Uterus (tissue), 4 donors: Measurements from ENCODE around the gene PSAT1. TPM values are rescaled to one million over a fixed set of nuclear protein-coding genes. Genes with fewer than 3 reads are reported as not detected.

Experiments
- DNase-seq, 2 donors: peaks; one replicate each; pipeline ENCODE4 v3.0.0-alpha.2; 2019 to 2020
- H3K27ac ChIP-seq, 2 donors: fragments of 200-600 bp; sonication (generic); 1 replicate in 1 of 2; 2 replicates in 1 of 2; pipeline ENCODE4 v1.5.1; 2016 to 2018
- H3K27me3 ChIP-seq, 2 donors: fragments of 200-600 bp; sonication (generic); one replicate each; pipeline ENCODE4 v1.5.1; 2018 to 2019; ENCODE audit warnings: control low read depth in 1 of 2
- H3K36me3 ChIP-seq, 2 donors: fragments of 200-600 bp; sonication (generic); one replicate each; pipeline ENCODE4 v1.5.1; 2019; ENCODE audit warnings: control low read depth in 1 of 2
- H3K4me1 ChIP-seq, 2 donors: fragments of 200-600 bp; sonication (generic); one replicate each; pipeline ENCODE4 v1.5.1; 2018 to 2019; ENCODE audit warnings: control low read depth in 1 of 2
- H3K4me3 ChIP-seq, 2 donors: fragments of 200-600 bp; sonication (generic); 1 replicate in 1 of 2; 2 replicates in 1 of 2; pipeline ENCODE4 v1.5.1; 2018 to 2019; ENCODE audit warnings: mild to moderate bottlenecking in 1 of 2
- H3K9me3 ChIP-seq, 2 donors: fragments of 200-600 bp; sonication (generic); one replicate each; pipeline ENCODE4 v1.5.1; 2019; ENCODE audit warnings: control low read depth in 1 of 2
- POLR2A ChIP-seq, 2 donors: fragments of 450-650 bp; IDR thresholded peaks; one replicate each; pipeline ENCODE4 v1.6.1; 2016; ENCODE audit warnings: antibody characterized with exemption in 2 of 2, mild to moderate bottlenecking in 1 of 2, moderate library complexity in 1 of 2
- intact Hi-C: fragments of 100-400 bp; cut with DNase I; formaldehyde crosslinking; loops from one replicate; pipeline ENCODE4 v1.15.1; 2023; ENCODE audit warnings: low total_unique reads
- total RNA-seq, 4 donors: library from RNA; depleted of rRNA in 3 of 4; stranded (reverse); fragments of >200 nt in 3 of 4; gene quantifications; one replicate each; pipeline versions ENCODE4 v1.1.0 to v1.2.4, GENCODE V29; 2014 to 2023
- TF ChIP-seq, protein P1 (sequence below), 4 experiments: fragments of 200-600 bp in 2 of 4; fragments of 450-650 bp in 2 of 4; sonication (generic) in 2 of 4; IDR thresholded peaks; one replicate each; pipeline ENCODE4 v1.5.1; 2016 to 2019; ENCODE audit warnings: antibody characterized with exemption in 4 of 4, mild to moderate bottlenecking in 2 of 4, moderate library complexity in 1 of 4
- donor health status: DM: yes; HTN: yes; CAD: no.

PSAT1 gene
- total RNA-seq, 4 donors from 2014 or later: 0.29 to 33.3 (median 1.6) TPM; not detected in 1

DNA sequence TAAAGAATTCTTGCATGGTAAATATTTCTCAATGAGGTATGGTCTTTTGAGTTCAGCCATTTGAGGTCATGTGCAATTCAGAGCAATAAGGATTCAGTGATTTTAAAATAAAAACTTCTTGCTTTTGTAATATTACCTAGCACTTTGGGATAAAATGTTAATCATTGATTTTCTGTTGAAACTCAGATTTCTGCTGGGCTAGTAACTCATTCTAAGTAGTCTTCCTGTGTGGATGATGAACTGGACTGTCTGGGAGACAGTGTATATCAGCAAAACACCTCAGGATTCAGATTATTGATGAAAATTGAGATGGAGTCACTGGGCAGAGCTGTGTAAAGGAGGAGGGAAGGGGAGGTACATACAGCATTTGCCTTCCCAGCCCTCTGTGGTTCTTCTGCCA, 10.8 kb upstream of the PSAT1 start:
- no peaks in the 10 kb centered on the region for H3K27me3 ChIP-seq
- H3K27ac ChIP-seq: no peak overlapping the region
- TF ChIP-seq POLR2A (IDR thresholded peaks at IDR 0.05): no peak
- TF ChIP-seq, protein P1, sequence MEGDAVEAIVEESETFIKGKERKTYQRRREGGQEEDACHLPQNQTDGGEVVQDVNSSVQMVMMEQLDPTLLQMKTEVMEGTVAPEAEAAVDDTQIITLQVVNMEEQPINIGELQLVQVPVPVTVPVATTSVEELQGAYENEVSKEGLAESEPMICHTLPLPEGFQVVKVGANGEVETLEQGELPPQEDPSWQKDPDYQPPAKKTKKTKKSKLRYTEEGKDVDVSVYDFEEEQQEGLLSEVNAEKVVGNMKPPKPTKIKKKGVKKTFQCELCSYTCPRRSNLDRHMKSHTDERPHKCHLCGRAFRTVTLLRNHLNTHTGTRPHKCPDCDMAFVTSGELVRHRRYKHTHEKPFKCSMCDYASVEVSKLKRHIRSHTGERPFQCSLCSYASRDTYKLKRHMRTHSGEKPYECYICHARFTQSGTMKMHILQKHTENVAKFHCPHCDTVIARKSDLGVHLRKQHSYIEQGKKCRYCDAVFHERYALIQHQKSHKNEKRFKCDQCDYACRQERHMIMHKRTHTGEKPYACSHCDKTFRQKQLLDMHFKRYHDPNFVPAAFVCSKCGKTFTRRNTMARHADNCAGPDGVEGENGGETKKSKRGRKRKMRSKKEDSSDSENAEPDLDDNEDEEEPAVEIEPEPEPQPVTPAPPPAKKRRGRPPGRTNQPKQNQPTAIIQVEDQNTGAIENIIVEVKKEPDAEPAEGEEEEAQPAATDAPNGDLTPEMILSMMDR (IDR thresholded peaks at IDR 0.05): no peak
- H3K36me3 ChIP-seq: no peaks in the 10 kb centered on the region
- DNase-seq: no peak
- H3K4me3 ChIP-seq: no peak overlapping the region
- H3K9me3 ChIP-seq: no peaks in the 10 kb centered on the region
- intact Hi-C loops: no loop called here
- H3K4me1 ChIP-seq: no peaks in the 10 kb centered on the region

DNA sequence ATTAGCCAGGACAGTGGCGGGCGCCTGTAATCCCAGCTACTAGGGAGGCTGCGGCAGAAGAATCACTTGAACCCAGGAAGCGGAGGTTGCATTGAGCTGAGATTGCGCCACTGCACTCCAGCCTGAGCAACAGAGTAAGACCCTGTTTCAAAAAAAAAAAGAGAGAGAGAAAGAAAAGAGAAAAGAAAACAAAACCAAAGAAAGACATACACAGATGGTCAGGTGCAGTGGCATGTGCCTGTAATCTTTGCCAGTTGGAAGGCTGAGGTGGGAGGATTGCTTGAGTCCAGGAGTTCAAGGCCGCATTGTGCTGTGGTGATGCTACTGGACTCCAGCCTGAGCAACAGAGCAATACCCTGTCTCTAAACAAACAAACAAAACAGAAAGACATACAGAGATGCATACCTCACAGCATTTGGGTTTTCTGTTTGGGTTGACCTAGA, 10.0 kb upstream of the PSAT1 start:
- intact Hi-C loops: no loop called here
- no peaks in the 10 kb centered on the region for H3K36me3 ChIP-seq
- no peak overlapping the region for H3K27ac ChIP-seq
- H3K9me3 ChIP-seq: no peaks in the 10 kb centered on the region
- H3K4me3 ChIP-seq: no peak overlapping the region
- no peak for TF ChIP-seq POLR2A (IDR thresholded peaks at IDR 0.05)
- TF ChIP-seq, protein P1 (IDR thresholded peaks at IDR 0.05): no peak
- no peaks in the 10 kb centered on the region for H3K27me3 ChIP-seq
- H3K4me1 ChIP-seq: no peaks in the 10 kb centered on the region
- no peak for DNase-seq

DNA sequence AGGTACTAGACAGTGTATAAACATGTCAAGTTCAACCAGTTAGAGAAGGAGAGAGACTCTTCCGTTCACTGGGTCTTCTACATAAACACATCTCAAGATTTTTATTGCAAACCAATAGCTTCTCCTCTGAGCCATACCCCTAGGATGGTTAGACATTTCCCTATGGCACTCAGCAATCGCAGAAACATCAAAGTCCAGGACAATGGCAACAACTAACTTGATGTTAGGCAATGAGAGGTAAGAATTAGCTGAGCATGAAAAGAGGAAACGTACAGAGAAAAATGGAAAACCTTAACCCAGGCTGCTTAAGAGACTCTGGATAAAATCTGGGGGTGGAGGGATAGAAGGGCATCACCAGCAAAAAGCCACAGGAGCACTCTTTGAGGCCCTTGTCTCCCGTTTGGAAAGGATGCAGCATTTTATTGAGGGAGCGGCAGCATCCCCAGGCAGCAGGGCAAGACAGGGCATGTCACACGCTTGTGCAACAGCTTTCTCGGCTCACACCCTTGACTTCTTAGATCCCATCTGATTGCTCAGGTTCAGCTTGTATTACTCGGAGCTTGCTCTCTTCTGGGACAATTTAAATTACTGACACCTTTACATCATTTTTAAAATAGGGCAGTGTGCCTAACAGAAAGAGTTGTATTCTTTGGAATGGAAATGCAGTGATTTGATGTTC, 8.6 kb upstream of the PSAT1 start:
- intact Hi-C loops: no loop called here
- Histone ChIP-seq H3K4me1 (no peaks in the 10 kb centered on the region), H3K9me3 (no peaks in the 10 kb centered on the region), H3K4me3 (no peak overlapping the region), H3K36me3 (no peaks in the 10 kb centered on the region), H3K27me3 (no peaks in the 10 kb centered on the region), H3K27ac (no peak overlapping the region)
- no peak for DNase-seq
- no peak for TF ChIP-seq POLR2A (IDR thresholded peaks at IDR 0.05)
- TF ChIP-seq, protein P1 (IDR thresholded peaks at IDR 0.05): no peak

DNA sequence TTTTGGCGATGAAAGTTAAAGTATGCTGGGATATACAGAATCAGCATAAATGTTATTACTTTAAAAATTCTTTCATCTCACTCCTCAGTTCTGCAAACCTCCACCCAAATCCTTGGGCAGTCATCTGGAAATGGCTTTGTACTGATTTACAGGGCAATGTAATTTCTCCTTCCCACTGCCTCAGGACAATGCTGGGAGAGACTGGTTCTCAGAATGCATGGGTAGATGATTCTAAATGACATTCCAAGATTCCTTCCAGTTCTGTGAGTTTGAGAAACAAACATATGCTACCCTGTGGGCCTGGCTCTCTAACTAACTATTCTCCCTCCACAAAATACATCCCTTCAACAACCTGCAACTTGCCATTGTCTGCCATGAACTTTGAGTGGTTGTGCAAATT, 7.5 kb upstream of the PSAT1 start:
- H3K9me3 ChIP-seq: no peaks in the 10 kb centered on the region
- TF ChIP-seq, protein P1 (IDR thresholded peaks at IDR 0.05): no peak
- TF ChIP-seq POLR2A (IDR thresholded peaks at IDR 0.05): no peak
- H3K27ac ChIP-seq: no peak overlapping the region
- H3K36me3 ChIP-seq: no peaks in the 10 kb centered on the region
- intact Hi-C loops: no loop called here
- DNase-seq: no peak
- H3K4me1 ChIP-seq: no peaks in the 10 kb centered on the region
- H3K27me3 ChIP-seq: no peaks in the 10 kb centered on the region
- no peak overlapping the region for H3K4me3 ChIP-seq

DNA sequence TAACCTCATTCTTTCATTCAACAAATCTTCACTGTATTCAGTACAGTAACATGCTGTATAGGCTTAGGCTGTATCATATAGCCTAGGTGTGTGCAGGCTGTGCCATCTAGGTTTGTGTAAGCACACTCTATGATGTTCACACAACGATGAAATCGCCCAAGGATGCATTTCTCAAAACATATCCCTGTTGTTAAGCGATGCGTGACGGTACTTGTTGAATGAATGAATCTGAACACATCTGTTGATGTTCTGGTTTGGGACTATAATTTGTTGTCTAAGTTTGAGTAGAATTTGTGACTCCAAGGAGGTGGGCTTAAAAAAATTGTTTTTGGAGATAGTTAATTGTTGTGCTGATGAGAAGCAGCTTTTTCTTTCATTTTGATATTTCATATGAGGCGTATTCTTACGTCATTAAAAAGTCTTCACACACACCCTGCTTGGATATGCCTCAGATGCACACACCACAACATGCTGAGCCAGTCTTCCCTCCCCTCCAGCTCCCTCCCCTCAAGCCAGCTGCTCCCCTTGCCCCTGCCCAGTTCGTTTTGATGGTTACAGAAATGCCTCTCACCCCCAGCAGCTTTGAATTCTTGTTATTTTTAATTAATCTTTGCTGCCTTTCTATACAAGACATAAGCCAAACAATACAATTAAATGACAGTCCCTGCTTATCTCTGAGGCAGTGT, 5.5 kb upstream of the PSAT1 start:
- TF ChIP-seq, protein P1 (IDR thresholded peaks at IDR 0.05): no peak
- no peak for TF ChIP-seq POLR2A (IDR thresholded peaks at IDR 0.05)
- Histone ChIP-seq H3K4me3 (no peak overlapping the region), H3K4me1 (no peaks in the 10 kb centered on the region), H3K27ac (no peak overlapping the region), H3K9me3 (no peaks in the 10 kb centered on the region), H3K27me3 (no peaks in the 10 kb centered on the region), H3K36me3 (no peaks in the 10 kb centered on the region)
- DNase-seq: no peak
- intact Hi-C loops: no loop called here
